MM.1S (cell line): ENCODE data around the gene CD8A.

Experiments used
- DNase-seq: peaks from one replicate; pipeline ENCODE4 v3.0.0-alpha.2; 2015
- H2AFZ ChIP-seq: fragments of 300-600 bp; sonication (generic); 2 replicates; pipeline ENCODE4 v1.6.0; 2016; ENCODE audit warnings: antibody characterized with exemption, low read length
- H3F3A ChIP-seq: fragments of 300-600 bp; sonication (generic); 2 replicates; pipeline ENCODE4 v1.6.1; 2016; ENCODE audit warnings: mild to moderate bottlenecking, antibody characterized with exemption, low read length, moderate library complexity, mixed read lengths; ENCODE audit not compliant: insufficient read depth
- H3K27ac ChIP-seq: fragments of 300-600 bp; sonication (generic); 2 replicates; pipeline ENCODE4 v1.5.1; 2016; ENCODE audit warnings: mild to moderate bottlenecking, low read length
- H3K27me3 ChIP-seq: fragments of 300-600 bp; sonication (generic); replicated peaks from 2 replicates; pipeline ENCODE4 v1.6.0; 2016; ENCODE audit warnings: low read length; ENCODE audit not compliant: insufficient read depth
- H3K36me3 ChIP-seq: fragments of 300-600 bp; sonication (generic); replicated peaks from 2 replicates; pipeline ENCODE4 v1.6.1; 2016; ENCODE audit warnings: mild to moderate bottlenecking, low read length, mixed read lengths; ENCODE audit not compliant: insufficient read depth
- H3K4me1 ChIP-seq: fragments of 300-600 bp; sonication (generic); 2 replicates; pipeline ENCODE4 v1.6.1; 2016; ENCODE audit warnings: low read length, mixed read lengths
- H3K4me2 ChIP-seq: fragments of 300-600 bp; sonication (generic); 2 replicates; pipeline ENCODE4 v1.6.0; 2016; ENCODE audit warnings: low read depth, low read length
- H3K4me3 ChIP-seq: fragments of 300-600 bp; sonication (generic); 2 replicates; pipeline ENCODE4 v1.5.1; 2016; ENCODE audit warnings: low read length, mixed read lengths
- H3K79me2 ChIP-seq: fragments of 300-600 bp; sonication (generic); 2 replicates; pipeline ENCODE4 v1.6.1; 2016; ENCODE audit warnings: mixed run types, low read length, mixed read lengths
- H3K9ac ChIP-seq: fragments of 300-600 bp; sonication (generic); 2 replicates; pipeline ENCODE4 v1.6.1; 2016; ENCODE audit warnings: low read length, mixed read lengths
- H3K9me2 ChIP-seq: fragments of 300-600 bp; sonication (generic); replicated peaks from 2 replicates; pipeline ENCODE4 v1.6.1; 2016; ENCODE audit warnings: mild to moderate bottlenecking, low read length, mixed read lengths; ENCODE audit not compliant: insufficient read depth
- H3K9me3 ChIP-seq: fragments of 300-600 bp; sonication (generic); replicated peaks from 2 replicates; pipeline ENCODE4 v1.6.1; 2016; ENCODE audit warnings: mild to moderate bottlenecking, low read length, mixed read lengths; ENCODE audit not compliant: insufficient read depth
- H4K20me1 ChIP-seq: fragments of 300-600 bp; sonication (generic); 2 replicates; pipeline ENCODE4 v1.6.1; 2016; ENCODE audit warnings: mild to moderate bottlenecking, low read length, moderate library complexity, mixed read lengths; ENCODE audit not compliant: insufficient read depth
- CTCF ChIP-seq: fragments of 300-600 bp; sonication (generic); IDR thresholded peaks from 2 replicates; pipeline ENCODE4 v1.5.1; 2016; ENCODE audit warnings: antibody characterized with exemption, low read length, mixed read lengths
- EZH2 ChIP-seq: fragments of 300-600 bp; sonication (generic); optimal IDR thresholded peaks from 2 replicates; pipeline ENCODE3; 2017; ENCODE audit warnings: low read depth, mild to moderate bottlenecking, antibody characterized with exemption, low read length, mixed read lengths
- EZH2phosphoT487 ChIP-seq: fragments of 300-600 bp; sonication (generic); IDR thresholded peaks from 2 replicates; pipeline ENCODE4 v1.6.1; 2018; ENCODE audit warnings: antibody characterized with exemption, low read length

CD8A gene

GRCh38 chr2:86779971-86780370 is 10.7 kb downstream of the CD8A start:
- Histone ChIP-seq H3K79me2 (no peaks in the 10 kb centered on the region), H4K20me1 (no peaks in the 10 kb centered on the region)

GRCh38 chr2:86778957-86779356 is 11.8 kb downstream of the CD8A start:
- H4K20me1 ChIP-seq: no peaks in the 10 kb centered on the region
- H3K79me2 ChIP-seq: no peaks in the 10 kb centered on the region
- H3K9me2 ChIP-seq: no peaks in the 10 kb centered on the region
- DNase-seq: no peak
- H3K27ac ChIP-seq: no peak overlapping the region
- no peak for TF ChIP-seq EZH2phosphoT487
- TF ChIP-seq EZH2: no peak
- no peak for TF ChIP-seq CTCF
- H2AFZ ChIP-seq: no peak overlapping the region
- no peaks in the 10 kb centered on the region for H3K27me3 ChIP-seq
- no peaks in the 10 kb centered on the region; the same call in 1 of the 2 replicates for H3K36me3 ChIP-seq
- H3K9me3 ChIP-seq: no peaks in the 10 kb centered on the region
- no peak overlapping the region for H3K9ac ChIP-seq
- peaks cover 7% of the 10 kb centered on the region for H3F3A ChIP-seq
- H3K4me3 ChIP-seq: no peak overlapping the region
- H3K4me2 ChIP-seq: no peak overlapping the region
- H3K4me1 ChIP-seq: peaks cover 5% of the 10 kb centered on the region; the same call in 1 of the 2 replicates

More at GRCh38 chr2:86779971-86780370, 10.7 kb downstream of the CD8A start:
- peaks cover 9% of the 10 kb centered on the region; the same call in 1 of the 2 replicates for H3K4me1 ChIP-seq
- no peak overlapping the region for H3K27ac ChIP-seq
- H3K4me2 ChIP-seq: no peak overlapping the region
- no peaks in the 10 kb centered on the region for H3K36me3 ChIP-seq
- no peaks in the 10 kb centered on the region for H3K27me3 ChIP-seq
- no peak overlapping the region for H2AFZ ChIP-seq
- H3K4me3 ChIP-seq: no peak overlapping the region
- peaks cover 9% of the 10 kb centered on the region for H3F3A ChIP-seq
- TF ChIP-seq CTCF: no peak
- TF ChIP-seq EZH2: no peak
- TF ChIP-seq EZH2phosphoT487: no peak
- no peak overlapping the region for H3K9ac ChIP-seq
- no peak for DNase-seq
- no peaks in the 10 kb centered on the region for H3K9me2 ChIP-seq
- no peaks in the 10 kb centered on the region for H3K9me3 ChIP-seq

GRCh38 chr2:86776532-86776931 is 14.2 kb downstream of the CD8A start:
- Histone ChIP-seq H3K9me3 (no peaks in the 10 kb centered on the region), H3K4me3 (no peak overlapping the region), H3K4me1 (no peaks in the 10 kb centered on the region), H3K27me3 (no peaks in the 10 kb centered on the region), H3K9me2 (no peaks in the 10 kb centered on the region), H3K9ac (no peak overlapping the region), H3K79me2 (no peaks in the 10 kb centered on the region), H3K4me2 (no peak overlapping the region), H3F3A (no peaks in the 10 kb centered on the region), H2AFZ (no peak overlapping the region), H4K20me1 (no peaks in the 10 kb centered on the region), H3K27ac (no peak overlapping the region), H3K36me3 (no peaks in the 10 kb centered on the region; the same call in none of the 2 replicates)
- DNase-seq: no peak
- TF ChIP-seq CTCF (no peak), EZH2phosphoT487 (no peak), EZH2 (no peak)
